IgD-negative memory B cell (primary cell): ENCODE results near the gene USP32. TPM values are rescaled to one million over a fixed set of nuclear protein-coding genes. Genes with fewer than 3 reads are reported as not detected.

ENCODE experiments used
- H3K27ac Mint-ChIP-seq, 3 donors: one replicate each; pipeline ENCODE4 v1.8.0; 2020 to 2022; ENCODE audit warnings: mild to moderate bottlenecking in 3 of 3, mixed read lengths in 3 of 3, moderate library complexity in 1 of 3
- H3K27me3 Mint-ChIP-seq: one replicate; pipeline ENCODE4 v1.8.0; 2021; ENCODE audit warnings: mixed read lengths
- H3K36me3 Mint-ChIP-seq: one replicate; pipeline ENCODE4 v1.8.0; 2020; ENCODE audit warnings: mild to moderate bottlenecking, mixed read lengths
- H3K4me1 Mint-ChIP-seq, 3 donors: one replicate each; pipeline ENCODE4 v1.8.0; 2020 to 2022; ENCODE audit warnings: mixed read lengths in 3 of 3, mild to moderate bottlenecking in 1 of 3
- H3K4me3 Mint-ChIP-seq, 4 donors: one replicate each; pipeline ENCODE4 v1.8.0; 2020 to 2022; ENCODE audit warnings: mild to moderate bottlenecking in 4 of 4, mixed read lengths in 4 of 4, moderate library complexity in 3 of 4
- H3K9me3 Mint-ChIP-seq, 3 donors: one replicate each; pipeline ENCODE4 v1.8.0; 2020 to 2021; ENCODE audit warnings: mixed read lengths in 3 of 3, mild to moderate bottlenecking in 1 of 3
- polyA plus RNA-seq: library from polyadenylated mRNA; unstranded; fragments of 300-500 nt; fragmentation: Illumina TruSeq; gene quantifications from one replicate; pipeline ENCODE4 v1.2.3, GENCODE V29; 2021

The USP32 gene
- polyA plus RNA-seq, 1 donor from 2014 or later = 6.5 TPM

DNA sequence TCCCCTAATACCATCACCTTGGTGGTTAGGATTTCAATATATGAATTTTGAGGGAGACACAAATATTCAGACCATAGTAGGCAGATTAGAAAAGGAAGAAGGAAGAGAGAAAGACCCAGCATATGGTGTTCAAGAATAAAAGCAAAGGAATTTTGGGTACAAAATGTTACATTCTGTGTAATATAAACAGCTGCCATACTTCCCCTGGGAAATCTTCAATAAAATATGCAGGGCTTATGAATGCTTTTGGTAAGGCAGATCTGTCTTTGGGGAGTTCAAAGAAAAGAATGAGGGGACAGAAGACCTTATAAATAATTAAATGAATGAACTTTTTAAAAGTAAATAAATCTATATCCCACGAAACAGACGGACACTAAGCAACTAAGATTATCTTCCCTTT lies 91.9 kb downstream of the USP32 start:
- Mint-ChIP-seq H3K27ac (no peak overlapping the region), H3K36me3 (peaks cover 1% of the 10 kb centered on the region), H3K4me3 (no peak overlapping the region), H3K27me3 (no peaks in the 10 kb centered on the region), H3K9me3 (peaks cover 0 to 2% (median 0%) of the 10 kb centered on the region in 3 donors), H3K4me1 (peaks cover 7 to 11% (median 11%) of the 10 kb centered on the region in 3 donors)

DNA sequence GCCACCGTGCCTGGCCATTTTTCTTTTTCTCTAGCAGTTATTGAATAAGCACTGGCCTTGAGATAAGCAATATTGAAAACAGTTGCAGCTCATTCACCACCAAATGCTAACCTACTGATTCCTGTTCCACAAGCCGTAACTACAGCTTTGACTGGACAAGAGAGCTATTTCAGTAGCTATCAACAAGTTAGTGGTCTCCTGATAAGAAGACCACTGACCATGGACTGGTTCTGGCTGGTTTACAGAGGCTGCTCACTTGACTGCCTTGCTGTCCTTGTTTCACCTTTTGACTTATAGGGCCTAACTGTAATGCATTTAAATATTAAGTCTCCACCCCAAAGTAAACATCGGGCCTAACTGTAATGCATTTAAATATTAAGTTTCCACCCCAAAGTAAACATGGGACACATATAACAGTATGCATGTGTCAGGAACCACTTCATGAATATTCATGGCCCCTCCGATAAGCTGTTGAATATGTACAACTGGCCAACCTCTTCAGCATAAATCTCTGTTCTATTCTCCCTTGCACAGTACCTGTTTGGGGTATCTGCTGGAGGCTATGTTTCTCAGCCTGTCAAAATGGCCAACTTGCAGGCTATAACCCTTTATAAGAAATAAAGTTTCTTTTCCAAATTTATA lies 94.1 kb downstream of the USP32 start:
- Mint-ChIP-seq H3K4me3 (no peak overlapping the region), H3K27ac (no peak overlapping the region), H3K36me3 (peaks cover 9% of the 10 kb centered on the region), H3K9me3 (no peaks in the 10 kb centered on the region), H3K4me1 (peaks cover 0 to 4% (median 2%) of the 10 kb centered on the region in 3 donors), H3K27me3 (no peaks in the 10 kb centered on the region)

DNA sequence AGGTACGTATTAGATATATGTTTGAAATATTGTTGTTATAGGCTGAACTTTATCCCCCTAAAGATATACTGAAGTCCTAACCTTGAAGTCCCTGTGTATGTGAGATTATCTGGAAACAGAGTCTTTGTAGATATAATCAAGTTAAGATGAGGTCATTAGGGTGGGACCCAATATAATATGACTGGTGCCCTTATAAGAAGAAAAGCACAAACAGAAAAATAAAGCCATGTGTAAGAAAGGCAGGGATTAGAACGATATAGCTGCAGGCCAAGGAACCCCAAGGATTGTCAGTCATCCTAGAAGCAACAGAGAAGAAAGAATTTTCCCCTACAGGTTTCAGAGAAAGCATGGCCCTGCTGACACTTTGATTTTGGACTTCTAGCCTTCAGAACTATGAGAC lies 95.8 kb downstream of the USP32 start:
- Mint-ChIP-seq H3K36me3 (peaks cover 9% of the 10 kb centered on the region), H3K27ac (no peak overlapping the region), H3K27me3 (no peaks in the 10 kb centered on the region), H3K4me1 (peaks cover 0 to 3% (median 2%) of the 10 kb centered on the region in 3 donors), H3K4me3 (no peak overlapping the region), H3K9me3 (no peaks in the 10 kb centered on the region)

GRCh38 chr17:60293580-60294335 lies 98.2 kb downstream of the USP32 start:
- H3K36me3 Mint-ChIP-seq = peaks cover 11% of the 10 kb centered on the region
- H3K27ac Mint-ChIP-seq = no peak overlapping the region
- H3K9me3 Mint-ChIP-seq = no peaks in the 10 kb centered on the region
- H3K27me3 Mint-ChIP-seq = no peaks in the 10 kb centered on the region
- H3K4me1 Mint-ChIP-seq = peaks cover 0 to 3% (median 2%) of the 10 kb centered on the region in 3 donors
- H3K4me3 Mint-ChIP-seq = peak overlapping the region in 1 of 4 donors; percentile 28

GRCh38 chr17:60292697-60293096 lies 99.2 kb downstream of the USP32 start:
- Mint-ChIP-seq H3K4me1 (peaks cover 0 to 3% (median 2%) of the 10 kb centered on the region in 3 donors), H3K27ac (peak overlapping the region in 1 of 3 donors; percentile 14), H3K27me3 (no peaks in the 10 kb centered on the region), H3K9me3 (no peaks in the 10 kb centered on the region), H3K4me3 (no peak overlapping the region), H3K36me3 (peaks cover 11% of the 10 kb centered on the region)

DNA sequence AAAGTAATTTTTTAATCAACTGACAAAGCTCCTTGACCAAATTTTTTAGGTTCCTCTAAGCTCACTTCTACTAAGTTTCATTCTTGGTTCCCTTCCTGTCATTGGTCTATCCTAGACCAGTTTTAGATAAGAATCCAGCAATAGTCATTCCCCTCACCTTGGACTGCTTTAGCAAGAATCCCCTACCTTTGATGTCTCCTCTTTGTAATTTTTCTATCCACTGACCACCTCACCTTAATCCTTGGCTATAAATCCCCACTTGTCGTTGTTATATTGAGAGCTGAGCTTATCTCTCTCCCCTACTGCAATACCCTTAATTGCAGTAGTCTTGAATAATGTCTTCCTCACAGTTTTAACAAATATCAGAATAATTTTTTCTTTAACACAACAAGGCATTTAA lies 107.2 kb downstream of the USP32 start:
- H3K36me3 Mint-ChIP-seq = peaks cover 3% of the 10 kb centered on the region
- no peak overlapping the region for H3K27ac Mint-ChIP-seq
- peaks cover 2 to 7% (median 5%) of the 10 kb centered on the region in 3 donors for H3K4me1 Mint-ChIP-seq
- H3K27me3 Mint-ChIP-seq = no peaks in the 10 kb centered on the region
- no peaks in the 10 kb centered on the region for H3K9me3 Mint-ChIP-seq
- no peak overlapping the region for H3K4me3 Mint-ChIP-seq

DNA sequence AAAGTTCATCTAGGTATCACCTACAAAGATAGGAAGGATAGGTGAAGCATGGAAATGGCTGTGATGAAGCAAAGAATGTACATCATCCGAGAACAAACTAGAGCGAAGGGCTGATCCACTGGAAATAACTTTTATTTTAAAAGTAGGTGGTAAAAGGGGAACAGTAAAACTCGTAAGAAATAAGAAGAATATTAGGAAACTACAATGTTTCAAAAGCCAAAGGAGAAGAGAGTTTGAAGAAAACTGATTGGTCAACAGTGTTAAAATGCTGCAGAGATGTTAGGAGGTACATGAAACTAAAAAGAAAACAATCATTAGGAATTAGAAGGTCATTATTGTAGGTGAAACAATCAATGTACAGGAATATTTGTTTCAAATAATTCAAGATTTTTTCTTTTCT lies 108.1 kb downstream of the USP32 start:
- H3K36me3 Mint-ChIP-seq = peaks cover 3% of the 10 kb centered on the region
- no peak overlapping the region for H3K27ac Mint-ChIP-seq
- H3K4me1 Mint-ChIP-seq = peaks cover 2 to 7% (median 5%) of the 10 kb centered on the region in 3 donors
- H3K27me3 Mint-ChIP-seq = no peaks in the 10 kb centered on the region
- no peak overlapping the region for H3K4me3 Mint-ChIP-seq
- no peaks in the 10 kb centered on the region for H3K9me3 Mint-ChIP-seq

- Mint-ChIP-seq H3K9me3 (no peaks in the 10 kb centered on the region), H3K27me3 (no peaks in the 10 kb centered on the region), H3K4me1 (peaks cover 4 to 9% (median 5%) of the 10 kb centered on the region in 3 donors), H3K27ac (no peak overlapping the region), H3K4me3 (no peak overlapping the region), H3K36me3 (peaks cover 5% of the 10 kb centered on the region)
Observed at GRCh38 chr17:60280673-60281072, 111.3 kb downstream of the USP32 start.

- peaks cover 5% of the 10 kb centered on the region for H3K36me3 Mint-ChIP-seq
- H3K4me1 Mint-ChIP-seq = peaks cover 2 to 4% (median 2%) of the 10 kb centered on the region in 3 donors
- no peaks in the 10 kb centered on the region for H3K27me3 Mint-ChIP-seq
- no peak overlapping the region for H3K4me3 Mint-ChIP-seq
- H3K27ac Mint-ChIP-seq = peak overlapping the region in 1 of 3 donors; percentile 18
- H3K9me3 Mint-ChIP-seq = no peaks in the 10 kb centered on the region
Observed at GRCh38 chr17:60278237-60278636, 113.7 kb downstream of the USP32 start.

DNA sequence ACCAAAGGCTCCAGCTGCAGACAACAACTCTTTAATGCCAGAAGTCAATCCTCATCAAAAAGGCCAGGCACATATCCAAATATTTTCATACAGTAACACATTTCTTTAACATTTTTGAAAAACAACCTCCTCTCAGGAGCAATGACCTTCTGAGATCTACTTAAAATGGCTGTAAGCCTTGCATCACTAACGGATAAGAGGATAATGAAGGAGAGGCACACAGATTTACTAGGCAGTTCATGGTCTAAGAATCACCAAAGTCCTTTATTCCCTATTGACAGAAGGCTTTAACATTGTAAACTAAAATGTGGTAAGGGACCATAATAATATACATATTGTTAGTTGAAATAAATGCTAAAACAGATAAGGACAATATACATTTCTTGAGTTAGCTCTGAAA lies 114.7 kb downstream of the USP32 start:
- H3K9me3 Mint-ChIP-seq = no peaks in the 10 kb centered on the region
- peaks cover 2 to 4% (median 2%) of the 10 kb centered on the region in 3 donors for H3K4me1 Mint-ChIP-seq

GRCh38 chr17:60269417-60269816 lies 122.5 kb downstream of the USP32 start:
- H3K36me3 Mint-ChIP-seq = peaks cover 2% of the 10 kb centered on the region
- no peak overlapping the region for H3K4me3 Mint-ChIP-seq
- H3K9me3 Mint-ChIP-seq = no peaks in the 10 kb centered on the region
- H3K27me3 Mint-ChIP-seq = no peaks in the 10 kb centered on the region
- H3K27ac Mint-ChIP-seq = no peak overlapping the region
- H3K4me1 Mint-ChIP-seq = peaks cover 0 to 4% (median 0%) of the 10 kb centered on the region in 3 donors

More for the DNA sequence above, 114.7 kb downstream of the USP32 start:
- Mint-ChIP-seq H3K36me3 (peaks cover 5% of the 10 kb centered on the region), H3K4me3 (no peak overlapping the region), H3K27me3 (no peaks in the 10 kb centered on the region), H3K27ac (peak overlapping the region in 1 of 3 donors; percentile 71)

DNA sequence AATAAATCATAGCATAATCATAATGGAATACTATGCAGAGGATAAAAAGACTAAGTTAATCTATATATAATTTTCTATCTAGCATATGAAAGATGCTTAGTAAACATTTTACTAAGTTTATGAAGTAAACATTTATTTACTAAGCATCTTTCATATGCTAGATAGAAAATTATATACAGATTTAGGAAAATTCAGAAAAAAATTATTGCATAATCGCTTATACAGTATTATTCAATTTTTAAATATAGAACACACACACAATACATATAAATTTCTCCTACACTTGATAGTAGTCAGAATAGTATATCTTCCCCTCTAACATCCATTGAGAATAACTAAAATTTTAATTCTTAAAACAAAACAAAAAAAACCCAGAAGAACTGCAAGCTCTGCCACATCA lies 131.4 kb downstream of the USP32 start:
- peak overlapping the region in 1 of 3 donors; percentile 24 for H3K27ac Mint-ChIP-seq
- no peaks in the 10 kb centered on the region for H3K27me3 Mint-ChIP-seq
- H3K4me1 Mint-ChIP-seq = peaks cover 0 to 2% (median 0%) of the 10 kb centered on the region in 3 donors
- H3K9me3 Mint-ChIP-seq = no peaks in the 10 kb centered on the region
- H3K36me3 Mint-ChIP-seq = peaks cover 17% of the 10 kb centered on the region
- H3K4me3 Mint-ChIP-seq = no peak overlapping the region

DNA sequence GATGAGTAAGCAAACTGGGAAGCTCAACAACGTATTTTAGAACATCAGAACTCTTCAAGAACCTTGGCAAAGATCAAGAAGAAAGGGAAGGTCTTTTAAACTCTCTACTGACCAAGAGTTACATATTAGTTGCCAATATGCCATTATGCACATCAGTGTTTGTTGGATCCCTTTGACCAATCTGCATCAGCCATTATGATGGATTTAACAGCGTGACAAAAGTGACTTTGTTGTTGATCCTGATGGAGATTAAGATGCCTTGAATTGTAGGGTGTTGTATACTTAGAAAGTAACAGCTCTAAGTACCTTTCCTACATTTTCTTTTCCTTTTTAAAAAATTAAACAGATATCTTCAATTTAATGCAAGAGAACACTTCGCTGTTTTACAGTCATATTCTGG lies 133.6 kb downstream of the USP32 start:
- no peaks in the 10 kb centered on the region for H3K9me3 Mint-ChIP-seq
- H3K27ac Mint-ChIP-seq = no peak overlapping the region
- H3K27me3 Mint-ChIP-seq = no peaks in the 10 kb centered on the region
- no peak overlapping the region for H3K4me3 Mint-ChIP-seq
- peaks cover 0 to 2% (median 0%) of the 10 kb centered on the region in 3 donors for H3K4me1 Mint-ChIP-seq
- H3K36me3 Mint-ChIP-seq = peaks cover 19% of the 10 kb centered on the region

GRCh38 chr17:60256174-60256573 lies 135.8 kb downstream of the USP32 start:
- no peak overlapping the region for H3K4me3 Mint-ChIP-seq
- peaks cover 15% of the 10 kb centered on the region for H3K36me3 Mint-ChIP-seq
- H3K27me3 Mint-ChIP-seq = no peaks in the 10 kb centered on the region
- H3K9me3 Mint-ChIP-seq = no peaks in the 10 kb centered on the region
- H3K27ac Mint-ChIP-seq = no peak overlapping the region
- H3K4me1 Mint-ChIP-seq = peaks cover 0 to 2% (median 0%) of the 10 kb centered on the region in 3 donors

- peaks cover 0 to 3% (median 0%) of the 10 kb centered on the region in 3 donors for H3K9me3 Mint-ChIP-seq
- H3K27me3 Mint-ChIP-seq = no peaks in the 10 kb centered on the region
- no peak overlapping the region for H3K4me3 Mint-ChIP-seq
- peaks cover 16% of the 10 kb centered on the region for H3K36me3 Mint-ChIP-seq
- H3K4me1 Mint-ChIP-seq = peaks cover 0 to 2% (median 0%) of the 10 kb centered on the region in 3 donors
- H3K27ac Mint-ChIP-seq = no peak overlapping the region
Observed at GRCh38 chr17:60253048-60253447, 138.9 kb downstream of the USP32 start.
